ENCODE data around the gene OCA2.

OCA2 gene

DNA sequence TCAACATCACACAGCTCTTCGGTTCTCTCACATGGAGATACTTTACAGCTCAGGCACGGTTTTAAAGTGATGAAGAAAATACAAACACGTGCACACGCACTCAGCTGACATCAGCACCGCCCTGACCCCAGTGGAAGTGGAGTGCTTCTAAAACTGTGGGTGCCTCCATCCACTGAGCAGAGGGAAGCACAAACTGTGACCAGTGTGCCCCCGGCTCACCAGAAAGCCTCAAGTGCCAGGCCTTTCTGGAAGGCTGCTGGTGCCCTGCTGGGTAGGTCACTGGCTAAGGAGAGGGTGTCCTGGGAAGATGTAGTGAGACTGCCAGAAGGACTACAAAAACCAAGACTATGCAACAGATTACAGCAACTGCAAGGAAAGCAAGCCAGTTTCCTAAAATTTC, 78.5 kb downstream of the OCA2 start:
- H3K4me3 ChIP-seq (replicated peaks; ENCODE audit: low read depth, low read length), result no peak overlapping the region
- DNase-seq (ENCODE audit: low read depth), result no peak
- TF ChIP-seq, protein P1, sequence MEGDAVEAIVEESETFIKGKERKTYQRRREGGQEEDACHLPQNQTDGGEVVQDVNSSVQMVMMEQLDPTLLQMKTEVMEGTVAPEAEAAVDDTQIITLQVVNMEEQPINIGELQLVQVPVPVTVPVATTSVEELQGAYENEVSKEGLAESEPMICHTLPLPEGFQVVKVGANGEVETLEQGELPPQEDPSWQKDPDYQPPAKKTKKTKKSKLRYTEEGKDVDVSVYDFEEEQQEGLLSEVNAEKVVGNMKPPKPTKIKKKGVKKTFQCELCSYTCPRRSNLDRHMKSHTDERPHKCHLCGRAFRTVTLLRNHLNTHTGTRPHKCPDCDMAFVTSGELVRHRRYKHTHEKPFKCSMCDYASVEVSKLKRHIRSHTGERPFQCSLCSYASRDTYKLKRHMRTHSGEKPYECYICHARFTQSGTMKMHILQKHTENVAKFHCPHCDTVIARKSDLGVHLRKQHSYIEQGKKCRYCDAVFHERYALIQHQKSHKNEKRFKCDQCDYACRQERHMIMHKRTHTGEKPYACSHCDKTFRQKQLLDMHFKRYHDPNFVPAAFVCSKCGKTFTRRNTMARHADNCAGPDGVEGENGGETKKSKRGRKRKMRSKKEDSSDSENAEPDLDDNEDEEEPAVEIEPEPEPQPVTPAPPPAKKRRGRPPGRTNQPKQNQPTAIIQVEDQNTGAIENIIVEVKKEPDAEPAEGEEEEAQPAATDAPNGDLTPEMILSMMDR (IDR thresholded peaks at IDR 0.05; ENCODE audit: low read length, missing control alignments), result no peak

DNA sequence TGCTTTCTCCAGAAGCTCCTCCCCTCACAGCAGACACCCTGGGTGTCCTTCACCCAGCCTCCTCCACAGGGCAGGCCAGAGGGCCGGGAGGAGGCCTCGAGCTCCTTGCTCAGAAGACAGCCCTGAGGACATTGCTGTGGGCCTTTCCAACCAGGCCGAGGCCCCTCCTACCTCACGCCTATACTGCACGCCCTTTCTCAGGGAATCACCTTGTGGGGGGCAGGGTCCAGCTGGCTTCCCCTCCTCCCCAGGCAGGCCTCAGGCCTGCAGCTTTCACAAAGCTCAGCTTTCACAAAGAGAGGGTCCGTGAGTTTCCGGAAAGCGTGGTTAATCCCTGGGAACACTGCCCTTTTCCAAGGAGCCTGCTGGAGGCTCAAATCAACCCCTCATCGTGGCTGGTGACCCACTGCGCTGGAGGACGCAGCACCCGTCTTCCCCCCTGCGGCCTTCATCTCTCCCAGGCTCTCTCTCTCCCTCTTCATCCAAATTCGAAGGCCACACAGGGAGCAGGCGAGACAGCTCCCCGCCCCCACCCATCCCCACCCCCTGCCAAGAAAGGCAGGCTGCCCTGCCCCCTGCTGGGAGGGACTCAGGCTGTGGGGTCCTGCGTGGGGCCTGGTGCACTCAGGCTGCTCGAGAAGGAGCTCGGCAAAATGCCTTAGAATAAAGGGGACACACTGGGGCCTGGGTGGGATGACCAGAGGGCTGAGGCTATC, 79.4 kb downstream of the OCA2 start:
- H3K4me3 ChIP-seq (replicated peaks; ENCODE audit: low read depth, low read length), result no peak overlapping the region
- TF ChIP-seq, protein P1 (IDR thresholded peaks at IDR 0.05; ENCODE audit: low read length, missing control alignments), result no peak
- DNase-seq (ENCODE audit: low read depth), result no peak

DNA sequence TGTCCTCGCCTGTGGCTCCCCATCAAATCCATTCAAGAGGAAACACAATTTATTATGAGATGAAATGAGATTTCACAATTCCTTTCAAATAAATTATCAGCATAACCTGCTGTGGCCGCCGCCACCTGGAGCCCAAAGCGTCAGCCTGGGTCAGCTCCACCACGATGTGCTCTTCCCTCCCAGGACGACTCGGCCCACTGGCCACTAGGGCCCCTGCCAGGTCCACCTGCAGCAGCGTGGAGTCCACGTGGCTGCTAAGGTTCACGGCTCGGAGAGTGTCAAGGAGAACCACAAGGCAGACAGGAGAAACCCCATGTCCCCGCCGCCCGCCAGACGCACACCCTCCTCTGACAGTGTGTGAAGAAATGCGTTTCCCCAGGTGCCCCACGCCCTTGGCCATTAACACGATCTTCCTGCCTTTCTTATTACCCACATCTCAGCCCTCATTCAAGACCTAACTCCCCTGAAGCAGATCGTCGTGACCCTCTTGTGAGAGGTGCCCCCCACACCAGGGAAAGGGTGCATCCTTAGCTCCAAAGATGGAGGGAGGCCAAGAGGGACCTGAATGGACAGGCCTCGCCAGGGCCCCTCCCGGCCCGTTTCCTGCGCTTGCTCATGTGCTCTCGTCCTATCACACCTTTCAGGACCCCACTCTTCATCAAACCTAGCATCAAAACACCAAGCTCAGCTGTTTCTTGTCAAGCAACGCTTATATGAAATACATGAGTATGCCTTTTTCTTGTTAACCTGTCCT, 80.6 kb downstream of the OCA2 start:
- H3K4me3 ChIP-seq (replicated peaks; ENCODE audit: low read depth, low read length), result no peak overlapping the region
- TF ChIP-seq, protein P1 (IDR thresholded peaks at IDR 0.05; ENCODE audit: low read length, missing control alignments), result no peak
- no peak for DNase-seq (ENCODE audit: low read depth)

DNA sequence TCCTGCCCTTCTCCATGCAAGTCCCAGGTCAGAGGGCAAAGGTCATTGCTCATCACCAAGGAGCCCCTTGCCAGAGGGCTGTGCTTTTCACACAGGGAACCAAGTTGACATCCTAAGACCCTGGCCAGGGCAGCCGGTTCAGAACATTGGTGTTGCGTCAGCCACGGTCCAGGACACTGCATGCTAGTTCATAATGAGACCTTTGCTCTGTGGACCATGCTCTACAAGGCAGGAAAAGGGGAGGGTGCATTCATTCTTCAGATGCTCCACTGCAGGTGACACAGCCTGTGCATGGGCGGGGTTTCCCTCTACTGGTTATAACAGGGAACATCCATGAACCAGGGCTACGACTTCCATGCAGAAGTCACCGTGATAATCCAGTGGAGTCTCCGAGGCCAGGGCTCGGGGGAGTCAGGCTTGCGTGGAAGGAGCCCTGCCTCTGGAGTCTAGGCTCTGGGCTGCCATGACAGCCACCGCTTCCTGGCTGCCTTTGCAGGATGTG, 81.6 kb downstream of the OCA2 start:
- no peak overlapping the region for H3K4me3 ChIP-seq (replicated peaks; ENCODE audit: low read depth, low read length)

DNA sequence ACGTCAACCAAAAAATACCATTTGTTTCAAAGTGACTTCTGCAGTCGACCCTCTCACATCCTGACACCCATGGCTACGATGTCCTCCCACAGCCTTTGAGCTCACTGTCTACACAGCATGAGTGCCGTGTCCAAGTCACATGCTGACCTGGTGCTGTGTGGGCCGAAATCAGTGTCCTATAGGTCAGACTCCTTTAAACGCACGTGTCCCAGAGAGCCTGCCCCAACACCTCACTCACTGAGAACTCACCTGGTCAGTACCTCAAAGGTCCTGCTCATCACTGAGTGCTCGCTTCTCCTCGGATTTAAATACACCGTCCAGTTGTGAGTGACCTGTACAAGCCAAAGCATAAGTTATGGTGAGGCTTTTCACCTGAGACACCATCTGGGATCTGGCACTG, 83.3 kb downstream of the OCA2 start:
- TF ChIP-seq, protein P1 (IDR thresholded peaks at IDR 0.05; ENCODE audit: low read length, missing control alignments), result no peak
- no peak for DNase-seq (ENCODE audit: low read depth)

More for the DNA sequence above, 81.6 kb downstream of the OCA2 start:
- DNase-seq (ENCODE audit: low read depth), result no peak
- TF ChIP-seq, protein P1 (IDR thresholded peaks at IDR 0.05; ENCODE audit: low read length, missing control alignments), result no peak

DNA sequence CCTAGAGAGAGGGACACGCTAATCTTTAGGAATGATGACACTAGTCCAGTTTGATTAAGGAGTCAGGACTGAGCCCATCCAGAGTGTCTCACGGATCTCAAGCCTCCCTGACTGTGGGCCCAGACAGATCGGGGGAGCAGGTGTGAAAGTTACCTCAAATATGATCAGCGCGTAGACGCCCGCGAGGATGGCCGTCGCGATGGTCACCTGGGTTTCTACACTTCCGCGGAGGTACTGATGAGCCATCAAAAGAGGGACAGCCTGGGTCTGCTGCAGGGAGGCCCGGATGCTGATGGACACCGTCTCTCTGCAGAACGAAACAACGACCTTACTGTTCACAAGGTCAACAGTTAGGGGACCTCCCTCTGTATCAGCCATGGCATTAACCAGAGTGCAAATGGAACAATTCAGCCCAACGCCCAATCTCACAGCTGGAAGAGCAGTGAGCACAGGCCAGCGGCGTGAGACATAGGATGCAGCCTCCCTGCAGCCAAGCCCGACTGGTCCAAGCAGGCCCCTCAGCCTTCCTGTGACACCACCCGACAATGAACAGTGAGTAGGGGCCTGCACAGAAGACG, 84.4 kb downstream of the OCA2 start:
- no peak overlapping the region for H3K4me3 ChIP-seq (replicated peaks; ENCODE audit: low read depth, low read length)
- TF ChIP-seq, protein P1 (IDR thresholded peaks at IDR 0.05; ENCODE audit: low read length, missing control alignments), result no peak
- DNase-seq (ENCODE audit: low read depth), result no peak

More for the DNA sequence above, 83.3 kb downstream of the OCA2 start:
- H3K4me3 ChIP-seq (replicated peaks; ENCODE audit: low read depth, low read length), result no peak overlapping the region

All from fibroblast of pulmonary artery (primary cell).